Pancreas (tissue), 10 donors: ENCODE data around the gene FAM174C. TPM values are rescaled to one million over a fixed set of nuclear protein-coding genes. Genes with fewer than 3 reads are reported as not detected.
A peak's percentile ranks its signal among the peaks of the same experiment; 100 is the strongest.

Source experiments
- ATAC-seq, 4 donors: fragments of 200-7000 bp; cut with Tn5 transposase; one replicate each; pipeline versions ENCODE4 v1.8.0 to v1.9.1; 2020; ENCODE audit warnings: mild to moderate bottlenecking in 4 of 4, moderate library complexity in 4 of 4
- DNase-seq, 6 donors: peaks; one replicate each; pipeline ENCODE4 v3.0.0-alpha.2; 2020
- FAIRE-seq: peaks from 2 replicates; lab custom pipeline; 2012; peaks lifted over from hg19 to GRCh38; lab: Jason Lieb, UNC
- H3K27ac ChIP-seq, 4 donors: fragments of 200-600 bp; sonication (generic); 1 replicate in 3 of 4; 2 replicates in 1 of 4; pipeline versions ENCODE4 v1.5.0 to v1.8.0; 2020
- H3K27me3 ChIP-seq, 4 donors: fragments of 200-600 bp; one replicate each; pipeline ENCODE4 v1.8.0; 2021
- H3K36me3 ChIP-seq, 3 donors: fragments of 200-600 bp; sonication (generic) in 1 of 3; one replicate each; pipeline versions ENCODE4 v1.5.0 to v1.8.0; 2020 to 2021
- H3K4me1 ChIP-seq, 3 donors: fragments of 200-600 bp; one replicate each; pipeline ENCODE4 v1.8.0; 2021
- H3K4me3 ChIP-seq, 4 donors: fragments of 200-600 bp; sonication (generic) in 2 of 4; one replicate each; pipeline versions ENCODE4 v1.5.0 to v1.8.0; 2020 to 2021
- H3K9me3 ChIP-seq, 4 donors: fragments of 200-600 bp; one replicate each; pipeline ENCODE4 v1.8.0; 2021
- WGBS, 2 donors: extraction: QIAGEN DNeasy Blood & Tissue Kit; methylation state at CpG; one replicate each; pipeline ENCODE4 v1.1.7; 2013; 5-methylcytosine and 5-hydroxymethylcytosine counted together
- intact Hi-C, 3 donors: fragments of 100-400 bp; cut with DNase I; formaldehyde crosslinking; loops; one replicate each; pipeline versions ENCODE4 v1.11.1 to v1.14.2; 2022
- polyA plus RNA-seq, 2 donors: library from polyadenylated mRNA; stranded (reverse); fragments of 200-250 nt; gene quantifications; one replicate each; pipeline ENCODE4 v1.2.3, GENCODE V29; 2013
- total RNA-seq, 6 donors: library from RNA; stranded (reverse); fragmentation: NEBNext Ultra II Directional in 4 of 6; extraction: Animal tissue kit (Norgen Biotek cat#: 25700) in 4 of 6; gene quantifications; one replicate each; pipeline versions ENCODE4 v1.2.1 to v1.2.4, GENCODE V29; 2021 to 2023
- TF ChIP-seq, protein P1 (sequence below), 4 donors: fragments of 200-600 bp; sonication (generic) in 3 of 4; IDR thresholded peaks; one replicate each; pipeline versions ENCODE4 v1.5.0 to v1.8.0; 2021; ENCODE audit warnings: antibody characterized with exemption in 4 of 4
- donor health status: healthy with polysubstance abuse.
- donor health status: DM: no; HTN: no; CAD: no; lungs with moderate emphysema.
- donor health status: DM: no; HTN: no; CAD: no.
- donor health status: control.
- donor health status: control.
- donor health status: Bipolar disorder and iron deficiency.
- donor health status: DM: yes; HTN: yes; CAD: no.
- donor health status: DM: no; HTN: no; CAD: no.
- donor health status: DM: no; HTN: no; CAD: no.
- donor health status: DM: yes; HTN: yes; CAD: no.

FAM174C gene
- total and polyA plus RNA-seq, 8 donors, result 16.1 to 83.4 (median 25.4) TPM

DNA sequence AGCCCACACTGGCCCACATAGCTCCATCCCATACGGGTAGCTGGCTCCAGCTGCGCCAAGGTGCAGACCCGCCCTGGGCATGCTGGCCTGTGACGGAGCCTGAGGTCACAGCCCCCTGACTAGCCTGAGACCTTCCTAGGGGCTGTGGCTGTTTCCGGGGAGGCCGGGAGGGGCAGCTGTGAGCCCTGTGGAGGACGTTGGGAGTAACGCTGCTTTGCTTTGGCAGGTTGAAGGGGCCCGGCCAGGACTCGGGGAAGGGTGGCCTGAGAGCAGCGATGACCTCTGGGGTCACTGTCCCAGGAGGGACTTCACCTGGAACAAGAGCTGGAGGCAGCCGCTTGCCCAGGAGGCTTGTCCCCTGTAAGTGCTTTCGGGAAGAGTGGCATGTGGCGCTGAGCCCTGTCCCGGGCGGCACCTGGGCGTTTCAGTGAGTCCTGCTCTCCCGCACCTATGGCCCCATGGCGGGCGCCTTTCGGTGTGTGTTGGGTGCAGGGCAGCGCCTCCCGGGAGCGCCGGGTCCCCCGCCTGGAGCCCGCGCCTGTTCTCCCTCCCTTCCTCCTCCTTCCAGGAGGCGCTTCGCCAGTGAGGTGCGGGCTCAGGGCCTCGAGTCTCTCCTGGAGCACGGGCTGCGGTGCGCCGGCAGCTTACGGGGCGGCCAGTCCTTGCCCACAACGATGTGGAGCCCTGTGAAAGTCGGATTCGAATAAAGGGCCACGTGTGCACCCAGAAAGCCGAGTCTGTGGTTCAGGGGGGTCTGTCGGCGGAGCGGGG is 1.1 kb upstream of the FAM174C start:
- TF ChIP-seq, protein P1, sequence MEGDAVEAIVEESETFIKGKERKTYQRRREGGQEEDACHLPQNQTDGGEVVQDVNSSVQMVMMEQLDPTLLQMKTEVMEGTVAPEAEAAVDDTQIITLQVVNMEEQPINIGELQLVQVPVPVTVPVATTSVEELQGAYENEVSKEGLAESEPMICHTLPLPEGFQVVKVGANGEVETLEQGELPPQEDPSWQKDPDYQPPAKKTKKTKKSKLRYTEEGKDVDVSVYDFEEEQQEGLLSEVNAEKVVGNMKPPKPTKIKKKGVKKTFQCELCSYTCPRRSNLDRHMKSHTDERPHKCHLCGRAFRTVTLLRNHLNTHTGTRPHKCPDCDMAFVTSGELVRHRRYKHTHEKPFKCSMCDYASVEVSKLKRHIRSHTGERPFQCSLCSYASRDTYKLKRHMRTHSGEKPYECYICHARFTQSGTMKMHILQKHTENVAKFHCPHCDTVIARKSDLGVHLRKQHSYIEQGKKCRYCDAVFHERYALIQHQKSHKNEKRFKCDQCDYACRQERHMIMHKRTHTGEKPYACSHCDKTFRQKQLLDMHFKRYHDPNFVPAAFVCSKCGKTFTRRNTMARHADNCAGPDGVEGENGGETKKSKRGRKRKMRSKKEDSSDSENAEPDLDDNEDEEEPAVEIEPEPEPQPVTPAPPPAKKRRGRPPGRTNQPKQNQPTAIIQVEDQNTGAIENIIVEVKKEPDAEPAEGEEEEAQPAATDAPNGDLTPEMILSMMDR (IDR thresholded peaks at IDR 0.05), result no peak
- WGBS, 2 donors, result 82% methylated on average over 44 to 46 of the region's 46 CpGs
- H3K4me3 ChIP-seq, result peak overlapping the region in 2 of 4 donors; percentile 65 to 67
- peak overlapping the region in 3 of 4 donors; percentile 97 to 99 (median 98) for H3K27ac ChIP-seq
- ATAC-seq (no peak), DNase-seq (peak in 3 of 6 donors; percentile 52 to 73 (median 58)), FAIRE-seq (no peak)
- H3K4me1 ChIP-seq, result peaks cover 33 to 40% (median 39%) of the 10 kb centered on the region in 3 donors
- peaks cover 5 to 40% (median 34%) of the 10 kb centered on the region in 3 donors for H3K36me3 ChIP-seq
- no peaks in the 10 kb centered on the region for H3K27me3 ChIP-seq
- intact Hi-C loops, result no loop called here
- no peaks in the 10 kb centered on the region for H3K9me3 ChIP-seq

DNA sequence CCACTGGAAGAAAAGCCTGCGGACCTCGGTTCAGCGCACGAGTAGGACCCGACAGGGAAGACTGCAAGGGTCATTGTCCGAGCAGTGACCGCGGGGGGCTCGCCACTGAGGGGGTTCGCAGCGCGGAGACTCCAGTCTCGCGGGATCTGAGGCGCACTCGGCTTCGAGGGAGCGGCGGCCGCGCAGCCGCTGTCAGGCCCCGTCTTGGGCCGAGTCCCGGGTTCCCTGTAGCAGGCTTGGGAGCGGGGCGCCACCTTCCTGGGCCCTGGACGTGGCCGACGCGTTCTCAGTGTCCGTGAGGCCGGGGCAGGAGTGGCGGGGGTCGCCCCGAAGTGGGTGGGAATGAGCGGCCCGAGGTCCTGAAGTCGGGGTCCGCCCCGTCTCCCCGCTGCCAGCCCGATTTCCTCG is 474 bp upstream of the FAM174C start:
- intact Hi-C loops, result no loop called here
- 29 to 41% methylated on average over 30 to 44 of the region's 44 CpGs for whole genome bisulfite sequencing, 2 donors

DNA sequence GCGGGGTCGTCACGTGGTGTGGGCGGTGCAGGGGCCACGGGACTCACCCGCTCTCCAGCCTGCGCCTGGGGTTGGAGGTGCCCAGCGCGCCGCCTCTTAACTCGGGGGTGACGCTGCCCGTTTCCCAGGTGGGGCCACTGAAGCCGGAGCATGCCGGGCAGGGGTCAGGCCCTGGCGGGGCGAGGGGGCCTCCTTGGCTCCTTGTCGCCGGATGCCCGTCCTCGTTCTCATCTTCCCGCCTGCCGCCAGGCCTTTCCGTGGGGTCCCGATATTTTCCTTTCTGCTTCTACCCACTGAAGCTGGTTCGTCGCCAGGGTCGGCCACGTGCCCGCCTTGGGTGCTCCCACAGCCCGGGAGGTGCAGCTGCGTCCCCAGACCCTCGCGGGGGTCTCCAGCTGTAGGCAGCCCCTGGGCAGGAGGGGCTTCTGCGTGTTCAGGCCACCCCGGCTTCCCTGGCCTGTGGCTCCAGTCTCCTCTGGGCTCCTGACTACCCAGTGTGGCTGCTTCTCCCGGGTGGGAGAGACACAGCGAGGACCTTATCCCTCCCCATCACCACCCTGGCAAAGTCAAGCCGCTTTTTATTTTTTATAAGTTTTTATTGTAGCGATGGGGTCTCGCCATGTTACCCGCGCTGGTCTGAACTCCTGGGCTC is 772 bp downstream of the FAM174C start:
- intact Hi-C loops, result no loop called here
- H3K4me1 ChIP-seq, result peaks cover 25 to 35% (median 31%) of the 10 kb centered on the region in 3 donors
- WGBS, 2 donors, result 11 to 16% methylated on average over 31 to 43 of the region's 43 CpGs
- TF ChIP-seq, protein P1 (IDR thresholded peaks at IDR 0.05), result no peak
- no peaks in the 10 kb centered on the region for H3K9me3 ChIP-seq
- ATAC-seq, result no peak
- no peak for FAIRE-seq
- no peaks in the 10 kb centered on the region for H3K27me3 ChIP-seq
- H3K4me3 ChIP-seq, result peak overlapping the region; percentile 55 to 77 (median 66)
- DNase-seq, result no peak
- H3K36me3 ChIP-seq, result peaks cover 5 to 39% (median 34%) of the 10 kb centered on the region in 3 donors
- H3K27ac ChIP-seq, result peak overlapping the region; percentile 97 to 99 (median 98)

More for the DNA sequence above, 474 bp upstream of the FAM174C start:
- FAIRE-seq, result no peak
- DNase-seq, result no peak
- TF ChIP-seq, protein P1 (IDR thresholded peaks at IDR 0.05), result no peak
- Histone ChIP-seq H3K4me3 (peak overlapping the region in 3 of 4 donors; percentile 65 to 77 (median 67)), H3K27ac (peak overlapping the region; percentile 97 to 99 (median 98)), H3K27me3 (no peaks in the 10 kb centered on the region), H3K9me3 (no peaks in the 10 kb centered on the region), H3K4me1 (peaks cover 33 to 40% (median 39%) of the 10 kb centered on the region in 3 donors), H3K36me3 (peaks cover 5 to 40% (median 34%) of the 10 kb centered on the region in 3 donors)
- ATAC-seq, result peak; percentile 0 to 1 (median 0)

DNA sequence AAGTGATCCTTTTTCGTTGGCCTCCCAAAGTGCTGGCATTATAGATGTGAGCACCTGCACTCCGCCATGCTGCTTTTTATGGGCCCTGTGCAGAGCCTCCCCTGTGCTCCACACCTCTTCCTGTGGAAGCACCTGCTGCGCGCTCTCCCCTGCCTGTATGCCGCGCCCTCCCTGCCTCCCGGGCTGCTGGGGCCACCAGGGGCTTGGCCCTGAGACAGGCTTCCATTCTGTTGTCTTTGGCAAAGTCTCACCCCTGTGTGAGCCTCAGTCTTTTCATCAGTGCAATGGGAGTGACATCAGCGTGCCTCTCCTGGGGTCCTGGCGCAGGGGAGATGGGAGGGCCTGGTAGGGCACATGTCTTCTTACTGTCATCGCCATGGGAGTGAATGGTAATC is 1.3 kb downstream of the FAM174C start:
- Histone ChIP-seq H3K27ac (peak overlapping the region in 1 of 4 donors; percentile 98), H3K4me3 (peak overlapping the region in 2 of 4 donors; percentile 65 to 67), H3K9me3 (no peaks in the 10 kb centered on the region), H3K36me3 (peaks cover 5 to 34% (median 29%) of the 10 kb centered on the region in 3 donors), H3K27me3 (no peaks in the 10 kb centered on the region), H3K4me1 (peaks cover 20 to 32% (median 27%) of the 10 kb centered on the region in 3 donors)
- intact Hi-C loops, result no loop called here
- DNase-seq (peak in 1 of 6 donors; percentile 42), FAIRE-seq (no peak), ATAC-seq (no peak)
- TF ChIP-seq, protein P1 (IDR thresholded peaks at IDR 0.05), result no peak
- WGBS, 2 donors, result 74 to 78% methylated on average over 10 of the region's 10 CpGs
